AG10803 (cell line): ENCODE measurements around the gene ISY1.

ENCODE experiments used
- DNase-seq: peaks from one replicate; pipeline ENCODE4 v3.0.0; 2010; ENCODE audit warnings: low read depth
- H3K4me3 ChIP-seq: 2 replicates; pipeline ENCODE4 v1.5.1; 2011; ENCODE audit warnings: mild to moderate bottlenecking, low read length, control low read depth
- CTCF ChIP-seq: conservative IDR thresholded peaks from 2 replicates; pipeline ENCODE4 v1.5.1; 2011; ENCODE audit warnings: mild to moderate bottlenecking, low read length, control low read depth, inconsistent platforms

The ISY1 gene

GRCh38 chr3:129081503-129081902 is 79.4 kb downstream of the ISY1 start:
- TF ChIP-seq CTCF = no peak
- no peak overlapping the region for H3K4me3 ChIP-seq
- DNase-seq = no peak

- H3K4me3 ChIP-seq = no peak overlapping the region
- no peak for DNase-seq
- TF ChIP-seq CTCF = no peak
Observed at GRCh38 chr3:129078510-129078909, 82.4 kb downstream of the ISY1 start.
